A204.1 (cell line): ENCODE results near the gene DUSP22.

Experiments
- FAIRE-seq: peaks from 2 replicates; lab custom pipeline; 2012; peaks lifted over from hg19 to GRCh38; lab: Jason Lieb, UNC

Gene DUSP22

DNA sequence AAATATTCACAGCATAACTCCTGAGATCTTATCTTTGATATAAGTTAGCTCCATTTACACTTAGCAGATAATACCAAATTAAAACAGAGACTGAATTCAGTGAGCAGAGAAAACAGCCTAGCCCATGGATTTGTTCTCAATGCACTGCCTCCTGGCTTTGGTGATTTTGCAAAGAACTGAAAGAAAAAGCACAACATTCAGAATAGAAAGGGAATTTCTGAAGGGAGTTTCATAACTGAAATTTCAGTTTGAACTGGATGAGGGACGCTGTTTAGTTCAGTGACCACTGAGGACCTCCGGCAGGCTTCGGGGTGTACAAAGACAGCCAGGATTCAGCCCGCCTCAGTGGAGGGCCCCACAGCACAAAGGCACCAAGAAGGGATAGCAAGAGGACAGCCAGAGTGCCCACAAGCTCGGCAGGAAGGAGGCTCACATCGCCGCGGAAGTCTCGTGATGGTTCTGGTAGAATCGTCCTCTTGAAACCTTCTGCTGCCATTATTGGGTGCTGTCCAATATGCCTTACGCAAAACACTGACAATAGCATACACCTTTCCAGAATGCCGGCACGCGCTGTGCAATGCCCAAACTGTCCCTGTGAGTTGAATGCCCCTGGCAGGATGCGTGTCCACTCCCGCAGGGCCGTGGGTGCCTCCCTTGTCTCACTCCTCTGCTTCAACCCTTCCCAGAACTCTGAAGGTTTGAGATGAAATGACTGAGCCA, 89.6 kb downstream of the DUSP22 start:
- no peak for FAIRE-seq

DNA sequence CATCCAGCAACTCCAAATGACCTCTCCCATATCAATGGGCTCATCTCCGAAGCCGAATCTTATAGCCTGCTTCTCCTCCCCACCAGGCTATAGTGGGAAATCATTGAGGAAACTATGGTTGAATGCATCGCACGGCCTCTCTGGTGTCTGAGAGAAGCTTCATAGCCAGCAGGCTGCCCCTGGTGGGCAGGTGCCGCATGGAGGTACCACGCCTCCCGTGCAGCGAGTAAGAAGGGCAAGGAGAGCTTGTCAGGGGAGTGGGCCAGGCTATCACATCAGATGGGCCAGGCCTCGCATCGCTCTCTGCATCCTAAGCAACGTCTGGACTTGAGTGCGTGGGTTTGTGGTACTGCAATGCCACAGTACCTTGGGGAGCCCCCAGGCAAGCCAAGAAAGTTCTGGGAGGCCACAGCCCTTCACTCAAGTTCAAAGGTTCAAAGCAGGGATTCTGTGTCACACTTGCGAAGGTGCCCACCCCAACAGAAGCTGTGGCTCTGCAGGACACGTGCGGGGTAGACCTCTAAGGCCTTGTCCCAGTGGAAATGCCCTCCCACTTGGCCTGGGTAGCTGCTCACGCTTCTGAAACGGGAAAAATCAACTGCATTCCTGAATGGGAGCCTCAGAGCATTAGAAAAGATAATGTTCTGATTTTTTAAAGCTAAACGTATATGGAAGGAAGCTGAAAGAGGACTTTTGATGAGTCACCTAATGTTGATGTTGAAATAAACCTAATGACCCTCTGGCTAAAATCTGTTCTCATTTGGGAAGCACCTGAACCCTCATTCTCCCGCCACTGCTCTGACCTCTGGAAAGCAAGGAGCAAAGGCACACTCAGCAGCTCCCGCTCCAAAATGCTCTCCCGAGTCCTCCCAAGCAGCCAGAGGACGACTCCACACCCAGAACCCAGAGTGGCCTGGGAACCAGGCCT, 90.9 kb downstream of the DUSP22 start:
- FAIRE-seq: no peak

DNA sequence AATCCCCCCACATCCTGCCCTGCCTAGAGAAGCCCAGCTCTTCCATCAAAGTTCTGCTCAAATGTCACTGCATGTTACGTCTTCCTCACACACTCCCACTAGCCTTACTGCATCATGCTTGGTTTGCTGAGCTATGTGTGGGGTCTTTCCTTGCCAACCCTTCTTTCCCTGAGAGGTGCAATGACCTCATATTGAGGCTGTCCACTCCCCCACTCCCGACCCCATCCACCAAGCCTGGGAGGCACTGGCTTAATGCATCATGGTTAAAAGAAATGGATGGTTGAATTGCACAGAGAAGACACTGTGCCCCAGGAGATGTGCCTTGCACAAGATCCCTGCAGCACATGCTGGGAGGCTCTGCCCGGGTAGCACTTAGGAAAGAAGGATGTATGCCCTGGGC, 91.6 kb downstream of the DUSP22 start:
- FAIRE-seq: no peak

- FAIRE-seq: no peak
Measured at GRCh38 chr6:384898-385297, 92.6 kb downstream of the DUSP22 start.

DNA sequence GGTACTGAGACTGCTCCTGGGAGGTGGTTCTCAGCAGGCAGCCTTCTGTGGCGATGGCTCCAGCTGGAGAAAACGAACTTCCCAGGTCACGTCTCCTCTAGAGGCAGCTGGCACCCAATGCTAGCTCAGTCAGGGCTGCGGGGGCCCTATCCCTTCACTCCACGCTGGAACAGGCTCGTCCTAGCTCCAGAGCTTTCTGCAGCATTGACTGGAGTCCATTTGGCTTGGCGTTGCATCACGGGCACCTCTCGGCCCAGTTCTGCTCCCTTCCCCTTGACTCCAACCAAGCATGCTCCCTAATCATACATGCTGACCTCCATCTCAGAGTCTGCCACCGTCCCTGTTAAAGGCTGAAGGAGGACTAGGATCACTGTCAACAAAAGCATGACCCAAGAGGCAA, 93.3 kb downstream of the DUSP22 start:
- no peak for FAIRE-seq

- no peak for FAIRE-seq
Measured at GRCh38 chr6:386688-387266, 94.5 kb downstream of the DUSP22 start.

DNA sequence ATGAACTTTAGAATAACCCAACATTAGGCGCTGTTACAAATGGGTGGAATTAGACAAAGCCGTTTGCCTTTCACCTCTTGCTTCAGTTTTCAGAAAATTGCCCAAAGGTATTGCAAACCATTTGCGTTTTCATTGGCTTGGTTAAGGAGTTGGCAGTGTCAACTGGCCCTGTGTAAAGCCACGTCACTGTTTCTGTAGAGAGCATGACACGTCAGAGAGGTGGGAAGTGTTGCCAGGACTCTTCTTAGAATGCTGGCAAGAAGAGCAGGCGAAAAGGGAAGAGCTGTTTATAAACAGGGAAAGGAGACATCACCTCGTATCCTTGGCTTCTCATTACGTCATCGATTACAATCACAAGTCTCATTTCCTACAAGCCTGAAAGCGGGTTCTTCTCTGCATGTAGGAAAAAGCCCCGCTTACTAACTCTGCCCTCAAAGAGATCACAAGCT, 95.0 kb downstream of the DUSP22 start:
- no peak for FAIRE-seq

DNA sequence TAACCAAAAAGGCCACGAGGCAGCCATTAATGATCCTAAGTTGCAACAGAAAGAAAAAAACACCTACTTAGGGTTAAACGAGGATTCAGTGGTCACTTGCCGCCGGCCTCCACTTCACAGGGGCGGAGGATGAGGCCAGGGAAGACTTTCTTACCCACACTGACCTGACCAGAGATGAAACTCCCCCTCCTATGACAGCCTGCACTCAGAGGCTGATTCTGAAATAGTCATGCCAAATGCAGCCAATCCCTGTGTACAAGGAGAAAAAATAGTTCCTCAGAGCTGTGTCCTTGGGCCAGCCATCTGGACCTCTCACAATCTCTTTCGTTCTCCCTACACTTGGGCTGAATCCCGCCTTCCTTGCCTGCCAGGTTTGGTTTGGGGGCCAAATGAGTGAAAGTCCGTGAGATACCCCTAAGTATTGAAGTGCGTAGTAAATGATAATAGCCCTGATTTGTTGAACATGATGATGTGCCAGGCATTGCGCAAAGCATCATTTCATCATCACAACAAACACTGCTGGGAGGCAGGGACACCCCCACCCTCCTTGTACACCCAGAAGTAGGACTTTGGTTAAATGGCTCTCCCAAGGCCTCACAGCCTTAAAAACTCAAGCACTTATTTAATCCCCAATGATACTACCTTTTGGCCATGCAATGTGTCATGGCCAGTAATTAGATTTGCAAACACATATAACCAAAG, 96.1 kb downstream of the DUSP22 start:
- FAIRE-seq: no peak

DNA sequence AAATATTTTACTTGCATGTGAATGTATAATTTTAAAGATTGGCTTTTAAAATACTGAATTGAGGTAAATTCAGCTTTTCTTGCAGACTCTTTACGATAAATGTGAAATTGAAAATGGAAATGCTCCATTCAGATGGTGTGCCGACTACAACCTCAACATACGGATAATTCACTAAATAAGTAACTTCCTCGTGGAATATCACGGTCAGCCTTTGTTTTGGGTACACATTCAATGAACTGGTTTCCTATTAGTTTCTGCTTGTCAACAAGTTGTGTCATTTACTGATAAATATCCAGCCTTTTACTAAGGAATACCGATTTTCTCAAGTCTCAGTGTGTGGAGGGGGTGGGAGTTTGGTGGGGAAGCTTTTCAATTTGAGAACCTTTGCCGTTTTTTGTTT, 96.9 kb downstream of the DUSP22 start:
- no peak for FAIRE-seq

- no peak for FAIRE-seq
Measured at GRCh38 chr6:389622-390021, 97.3 kb downstream of the DUSP22 start.

- no peak for FAIRE-seq
Measured at GRCh38 chr6:390914-391558, 98.7 kb downstream of the DUSP22 start.

GRCh38 chr6:391559-392440, 99.5 kb downstream of the DUSP22 start, which contains the start of gene IRF4:
Gene IRF4, plus strand, starts transcription at chr6:391752. Its CDS starts 1,401 bp downstream, at chr6:393153.
- no peak for FAIRE-seq

DNA sequence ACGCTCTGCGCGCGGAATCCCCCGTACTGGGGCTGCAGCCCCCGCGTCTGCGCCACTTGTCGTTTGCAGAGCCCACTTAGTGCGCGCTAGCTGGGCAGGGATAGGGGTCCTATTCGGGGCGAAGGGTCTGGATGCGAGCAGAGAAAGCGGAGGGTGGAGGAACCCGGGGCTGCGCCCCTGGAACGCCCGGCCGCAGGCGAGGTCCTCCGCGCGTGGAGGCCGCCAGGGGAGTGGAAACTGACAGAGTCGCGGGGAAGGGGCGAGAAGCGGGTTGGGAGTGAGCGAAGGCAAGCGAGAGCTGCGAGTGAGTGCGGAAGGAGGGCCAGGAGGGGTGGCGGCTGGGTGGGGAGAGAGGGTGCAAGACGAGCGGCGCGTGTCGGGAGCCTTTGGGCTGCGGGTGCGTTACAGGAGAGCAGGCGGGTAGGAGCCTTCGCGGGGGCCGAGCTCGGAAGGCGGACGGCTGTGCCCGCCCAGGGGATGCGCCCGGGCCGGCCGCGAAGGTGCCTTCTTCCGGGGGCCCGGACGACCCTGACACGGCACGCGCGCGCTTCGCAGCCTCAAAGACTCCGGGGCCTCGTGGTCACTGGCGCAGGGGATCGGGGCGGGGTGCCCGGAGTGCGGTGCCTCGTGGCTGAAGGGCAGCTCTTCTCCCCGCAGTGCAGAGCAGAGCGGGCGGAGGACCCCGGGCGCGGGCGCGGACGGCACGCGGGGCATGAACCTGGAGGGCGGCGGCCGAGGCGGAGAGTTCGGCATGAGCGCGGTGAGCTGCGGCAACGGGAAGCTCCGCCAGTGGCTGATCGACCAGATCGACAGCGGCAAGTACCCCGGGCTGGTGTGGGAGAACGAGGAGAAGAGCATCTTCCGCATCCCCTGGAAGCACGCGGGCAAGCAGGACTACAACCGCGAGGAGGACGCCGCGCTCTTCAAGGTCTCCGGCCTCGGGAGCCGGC, 100.4 kb downstream of the DUSP22 start:
- no peak for FAIRE-seq

DNA sequence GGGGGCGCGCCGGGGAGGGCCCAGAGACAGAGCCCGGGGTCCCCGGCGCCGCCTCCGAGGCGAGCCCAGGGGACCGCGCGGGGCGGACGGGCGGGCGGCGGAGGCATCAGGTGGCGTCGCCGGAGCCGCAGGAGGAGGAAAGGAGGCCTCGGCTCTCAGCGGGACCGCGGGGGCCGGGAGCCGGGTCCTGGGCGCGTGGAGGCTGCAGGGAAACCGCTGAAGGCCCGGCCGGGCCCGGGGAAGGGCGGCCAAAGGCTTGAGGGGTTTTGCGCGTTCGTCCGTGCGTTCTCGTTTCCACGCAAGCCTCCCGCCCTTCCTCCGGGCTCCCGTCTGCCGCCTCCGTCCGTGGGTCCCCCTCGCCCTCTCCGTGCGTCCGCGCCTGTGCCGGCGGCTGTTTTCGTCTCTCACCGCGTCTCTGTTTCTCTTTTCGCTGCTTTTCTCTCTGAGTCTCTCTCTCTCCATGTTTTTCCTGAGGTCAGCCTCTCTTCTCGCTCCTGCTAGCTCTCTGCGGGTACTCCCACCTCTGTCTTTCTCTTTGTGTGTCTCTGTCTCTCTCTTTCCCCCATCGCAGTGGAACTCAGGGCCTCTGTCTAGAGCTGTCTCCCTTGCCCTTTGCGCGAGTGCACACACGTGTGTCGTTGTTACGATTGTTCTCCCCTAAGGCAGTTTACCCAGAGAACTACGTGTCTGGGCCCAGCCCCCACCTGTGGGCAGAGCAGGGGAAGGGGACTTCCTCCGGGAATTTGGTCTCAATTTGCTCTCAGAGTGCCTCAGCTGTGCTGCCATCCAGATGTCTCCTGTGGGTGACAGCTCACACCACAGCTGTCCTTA, 101.3 kb downstream of the DUSP22 start:
- no peak for FAIRE-seq

GRCh38 chr6:394641-395289, 102.5 kb downstream of the DUSP22 start:
- no peak for FAIRE-seq

GRCh38 chr6:395432-396125, 103.3 kb downstream of the DUSP22 start:
- no peak for FAIRE-seq

DNA sequence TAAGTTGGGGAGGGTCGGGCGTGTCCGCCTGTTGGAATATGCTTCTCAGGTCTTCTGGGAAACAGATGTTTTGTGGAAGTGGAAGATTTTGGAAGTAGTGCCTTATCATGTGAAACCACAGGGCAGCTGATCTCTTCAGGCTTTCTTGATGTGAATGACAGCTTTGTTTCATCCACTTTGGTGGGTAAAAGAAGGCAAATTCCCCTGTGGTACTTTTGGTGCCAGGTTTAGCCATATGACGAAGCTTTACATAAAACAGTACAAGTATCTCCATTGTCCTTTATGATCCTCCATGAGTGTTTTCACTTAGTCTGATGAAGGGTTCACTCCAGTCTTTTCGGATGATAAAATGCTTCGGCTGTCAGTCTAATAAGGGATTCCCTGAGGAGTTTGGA, 103.8 kb downstream of the DUSP22 start:
- no peak for FAIRE-seq

GRCh38 chr6:397056-397455, 104.8 kb downstream of the DUSP22 start:
- FAIRE-seq: no peak
